ENCODE data around the gene LPP. TPM values are rescaled to one million over a fixed set of nuclear protein-coding genes. Genes with fewer than 3 reads are reported as not detected.
A peak's percentile ranks its signal among the peaks of the same experiment; 100 is the strongest.

The LPP gene
- total RNA-seq, 1 donor from 2014 or later = 114 TPM

DNA sequence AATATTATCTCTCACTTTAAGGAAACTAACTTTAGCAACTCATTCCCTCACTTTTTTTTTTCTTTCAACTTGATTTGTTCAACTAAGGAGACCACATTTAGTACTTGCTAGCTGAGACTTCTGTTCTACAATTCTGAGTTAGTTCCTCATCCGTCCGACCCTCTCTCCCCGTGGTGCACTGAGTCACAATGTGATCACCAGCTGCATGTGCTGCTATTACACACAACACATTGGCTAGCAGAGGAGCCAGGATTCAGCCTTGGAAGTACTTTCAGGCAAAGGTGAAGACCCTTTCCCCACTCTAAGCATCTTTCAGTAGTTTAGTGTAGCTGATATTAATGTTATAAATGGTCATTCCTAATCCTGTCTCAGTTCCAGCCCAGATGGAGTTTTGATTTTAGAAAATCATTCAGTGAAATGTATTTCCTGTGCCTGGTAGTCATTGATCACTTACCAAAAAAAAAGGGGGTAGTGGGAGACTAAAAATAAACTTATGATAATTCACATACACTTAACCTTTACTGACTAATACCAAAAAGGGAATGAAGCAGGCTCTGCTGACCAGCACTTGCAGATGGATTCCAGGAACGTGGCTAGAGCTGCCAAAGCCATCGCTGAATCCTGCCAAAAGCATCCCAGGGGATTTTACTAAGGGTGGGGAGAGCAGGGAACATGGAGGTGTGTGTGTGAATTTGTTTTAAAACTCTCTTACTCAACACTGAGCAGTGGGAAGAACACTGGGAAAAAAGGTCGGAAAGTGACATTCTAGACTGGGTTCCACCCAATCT is 424.8 kb downstream of the LPP start:
- intact Hi-C loops (cut with DNase I) = loop anchor here (5.0 kb wide), 1 partner anchor 369 kb away; no protein-coding TSS in a partner anchor
- peak; percentile 94 for ATAC-seq
- peak; percentile 70 for DNase-seq (ENCODE audit: missing footprints)

DNA sequence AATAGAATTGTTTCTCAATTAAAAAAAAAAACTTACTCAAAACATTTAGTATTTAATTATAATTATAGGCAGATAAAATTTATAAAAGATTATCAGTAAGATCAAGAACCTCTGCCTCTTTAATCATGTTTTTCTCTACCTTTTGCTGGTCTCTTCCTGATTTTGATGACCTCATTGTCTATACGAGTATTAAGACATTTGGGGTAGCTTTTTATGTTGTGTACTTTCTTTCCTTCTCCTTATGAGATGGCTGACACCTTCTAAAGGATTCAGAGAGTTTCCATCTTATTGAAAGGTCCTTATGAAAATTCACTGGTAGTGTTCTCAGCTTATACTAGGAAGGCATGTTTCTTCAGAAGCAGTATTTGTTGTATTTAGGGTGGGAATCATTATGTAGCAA is 426.3 kb downstream of the LPP start:
- ATAC-seq (no peak), DNase-seq (ENCODE audit: missing footprints) (no peak)
- intact Hi-C loops (cut with DNase I) = loop anchor here (10.0 kb wide), 1 partner anchor 835 kb away; the partner anchor contains the start of gene BCL6

DNA sequence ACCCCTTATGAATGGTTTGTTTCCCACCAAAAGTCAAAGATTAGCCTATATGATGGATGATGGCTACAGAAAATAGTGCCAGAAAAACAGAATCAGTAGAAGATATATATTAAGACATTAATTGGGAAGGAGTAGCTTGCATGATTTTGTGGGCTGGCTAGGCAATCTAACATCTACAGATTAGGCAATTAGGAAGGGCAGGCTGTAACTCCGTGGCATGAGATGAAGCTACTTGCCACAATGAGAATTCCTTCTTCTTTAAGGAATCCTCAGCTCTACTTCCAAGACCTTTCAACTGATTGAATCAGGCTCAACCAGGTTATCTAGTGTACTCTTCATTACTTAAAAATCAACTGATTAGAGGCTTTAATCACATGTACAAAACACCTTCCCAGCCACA is 426.7 kb downstream of the LPP start:
- intact Hi-C loops (cut with DNase I) = loop anchor here (10.0 kb wide), 1 partner anchor 836 kb away; the partner anchor contains the start of gene BCL6
- no peak for ATAC-seq

DNA sequence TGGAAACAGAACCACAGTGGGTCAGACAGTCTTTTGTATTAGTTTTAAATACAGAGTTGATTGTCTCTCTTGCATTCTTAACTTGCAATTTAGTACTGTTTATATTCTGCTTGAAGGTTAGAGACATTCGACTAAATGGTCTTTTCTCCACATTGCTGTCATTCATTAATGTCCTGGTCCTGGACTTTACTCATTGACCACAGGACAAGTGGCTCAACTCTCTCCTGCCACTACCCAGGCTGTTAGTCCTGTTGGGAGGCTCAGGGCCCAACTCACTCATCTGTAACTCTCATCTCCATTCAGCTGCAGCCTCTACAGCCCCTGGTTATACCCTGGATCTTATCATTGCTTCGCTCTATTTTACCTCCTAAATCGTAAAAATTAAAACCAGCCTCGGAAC is 427.4 kb downstream of the LPP start:
- ATAC-seq = no peak
- no peak for DNase-seq (ENCODE audit: missing footprints)
- intact Hi-C loops (cut with DNase I) = loop anchor here (10.0 kb wide), 1 partner anchor 837 kb away; the partner anchor contains the start of gene BCL6

More for the DNA sequence above, 426.7 kb downstream of the LPP start:
- DNase-seq (ENCODE audit: missing footprints) = no peak

DNA sequence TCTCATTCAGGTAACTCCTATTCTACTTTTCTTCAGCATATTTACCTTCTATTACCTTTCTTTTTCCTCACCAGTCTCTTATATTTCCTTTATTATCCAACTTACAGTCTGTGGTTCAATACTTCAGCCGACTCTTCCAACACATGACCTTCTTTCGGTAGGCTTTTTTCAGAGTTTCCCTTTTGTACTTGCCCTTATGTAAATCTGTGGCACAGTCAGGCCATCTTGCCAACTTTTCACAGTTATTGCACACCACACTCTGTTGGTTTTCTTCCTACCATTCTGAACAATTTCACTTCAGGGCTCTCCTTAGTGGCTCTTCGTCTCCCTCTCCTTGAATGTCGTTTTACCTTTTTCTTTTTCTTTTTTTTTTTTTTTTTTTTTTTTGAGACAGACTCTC is 427.8 kb downstream of the LPP start:
- intact Hi-C loops (cut with DNase I) = loop anchor here (10.0 kb wide), 1 partner anchor 837 kb away; the partner anchor contains the start of gene BCL6
- ATAC-seq (no peak), DNase-seq (ENCODE audit: missing footprints) (no peak)

DNA sequence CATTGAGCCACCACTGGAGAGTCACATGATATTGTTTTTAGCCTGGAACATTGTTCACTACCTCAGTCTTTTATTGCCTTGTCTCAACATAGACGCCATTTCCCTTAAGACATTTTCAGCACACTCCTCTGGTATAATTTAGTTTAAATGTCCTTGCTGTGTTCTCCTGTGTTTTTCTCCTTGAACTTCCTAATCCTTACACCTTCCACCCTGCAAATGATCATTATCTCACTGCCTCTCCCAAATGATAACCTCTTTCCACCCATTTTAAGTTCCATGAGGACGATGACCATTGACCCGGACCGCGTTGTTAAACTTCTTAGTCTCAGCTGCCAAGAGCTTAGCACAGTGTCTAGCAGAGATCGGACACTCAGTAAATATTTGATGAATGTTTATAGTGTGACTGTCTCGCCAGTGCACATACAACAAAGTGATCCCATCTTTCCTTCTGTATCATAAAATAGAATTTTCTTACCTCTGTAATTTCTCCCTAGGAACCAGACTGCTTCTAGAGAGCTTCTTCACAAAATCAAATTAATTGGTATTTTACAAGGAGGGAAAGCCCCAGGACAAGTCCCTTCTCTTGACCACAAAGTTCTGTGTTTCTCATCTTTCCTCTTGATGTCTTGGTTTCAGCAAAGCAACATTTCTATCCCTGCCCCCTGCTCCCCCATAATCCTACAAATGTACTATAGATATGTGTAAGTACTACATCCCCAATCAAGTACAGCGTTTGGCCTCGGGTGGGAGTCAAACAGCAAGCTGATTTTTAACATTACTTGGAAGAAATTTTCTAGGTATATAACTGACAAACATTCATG is 429.6 kb downstream of the LPP start:
- intact Hi-C loops (cut with DNase I) = loop anchor here (10.0 kb wide), 1 partner anchor 839 kb away; the partner anchor contains the start of gene BCL6
- DNase-seq (ENCODE audit: missing footprints) = no peak
- ATAC-seq = no peak

DNA sequence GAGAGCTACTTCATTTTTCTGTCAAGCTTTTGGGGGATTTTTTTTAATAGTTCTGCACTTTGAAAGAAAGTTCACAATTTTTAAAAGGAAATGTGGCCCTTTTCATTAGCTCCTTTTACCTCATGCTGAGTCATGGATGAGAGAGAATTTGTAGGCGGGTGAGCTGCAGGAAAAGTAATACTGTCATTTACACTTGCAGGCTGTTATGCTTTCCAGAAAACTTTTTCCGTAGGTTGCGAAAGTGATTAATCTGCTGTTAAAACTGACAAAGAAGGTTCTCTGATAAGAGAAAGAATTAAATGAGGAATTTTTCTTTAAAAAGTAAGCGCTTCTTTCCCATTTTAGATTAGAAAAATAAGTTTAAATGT is 430.2 kb downstream of the LPP start:
- intact Hi-C loops (cut with DNase I) = loop anchor here (10.0 kb wide), 1 partner anchor 839 kb away; the partner anchor contains the start of gene BCL6
- ATAC-seq (peak; percentile 71), DNase-seq (ENCODE audit: missing footprints) (no peak)

DNA sequence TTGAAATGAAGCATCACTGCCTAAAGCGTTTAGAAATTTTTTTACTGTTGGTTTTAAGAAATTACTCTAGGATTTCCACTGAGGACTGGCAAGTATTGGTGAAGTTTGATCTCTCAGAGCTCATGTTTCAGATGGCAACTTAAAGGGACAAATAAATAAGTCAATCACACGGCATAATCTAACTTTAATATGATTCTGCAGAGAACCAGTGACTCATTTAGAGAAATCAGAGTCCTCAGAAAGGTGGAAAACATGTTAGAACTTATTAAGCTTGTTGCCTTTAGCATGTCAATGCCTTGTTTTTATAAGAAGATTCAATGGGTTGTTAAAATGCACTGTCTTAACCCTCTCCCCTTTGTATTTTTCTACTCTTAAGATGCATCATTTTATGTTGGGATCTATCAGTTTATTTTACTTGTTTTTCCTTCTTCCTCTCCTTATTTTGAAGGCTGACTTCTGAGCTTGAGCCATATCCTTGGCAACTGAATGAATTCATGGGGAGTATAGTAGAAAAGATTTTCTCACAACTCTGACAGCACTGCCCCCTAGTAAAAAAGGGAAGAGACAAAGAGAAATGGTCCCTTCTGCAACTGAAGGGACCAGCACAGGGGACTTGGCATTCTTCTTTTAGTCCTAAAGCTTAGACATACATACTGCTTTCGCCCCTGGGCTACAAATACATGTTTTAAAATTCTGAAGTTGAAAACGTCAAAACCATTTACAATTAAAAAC is 431.2 kb downstream of the LPP start:
- intact Hi-C loops (cut with DNase I) = loop anchor here (10.0 kb wide), 1 partner anchor 840 kb away; the partner anchor contains the start of gene BCL6
- ATAC-seq = no peak
- DNase-seq (ENCODE audit: missing footprints) = no peak

DNA sequence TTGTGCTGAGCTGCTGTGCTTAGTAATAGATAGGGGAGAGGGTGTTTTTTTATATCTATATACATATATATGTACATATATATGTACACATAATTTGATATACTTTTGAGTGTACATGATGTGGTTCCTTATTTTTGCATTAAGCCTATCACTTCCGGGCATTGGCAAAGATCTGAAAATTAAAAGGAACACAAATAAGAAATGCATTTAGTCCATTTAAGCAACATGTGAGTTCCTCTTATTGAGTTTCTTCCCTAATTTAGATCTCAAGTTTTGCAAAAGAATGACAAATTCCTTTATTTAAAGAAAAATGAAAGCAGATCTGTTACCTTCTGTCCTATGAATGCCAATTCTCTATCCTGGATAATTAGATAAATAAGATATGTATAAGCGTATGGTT is 435.1 kb downstream of the LPP start:
- no peak for DNase-seq (ENCODE audit: missing footprints)
- intact Hi-C loops (cut with DNase I) = loop anchor here (10.0 kb wide), 1 partner anchor 844 kb away; the partner anchor contains the start of gene BCL6
- no peak for ATAC-seq

DNA sequence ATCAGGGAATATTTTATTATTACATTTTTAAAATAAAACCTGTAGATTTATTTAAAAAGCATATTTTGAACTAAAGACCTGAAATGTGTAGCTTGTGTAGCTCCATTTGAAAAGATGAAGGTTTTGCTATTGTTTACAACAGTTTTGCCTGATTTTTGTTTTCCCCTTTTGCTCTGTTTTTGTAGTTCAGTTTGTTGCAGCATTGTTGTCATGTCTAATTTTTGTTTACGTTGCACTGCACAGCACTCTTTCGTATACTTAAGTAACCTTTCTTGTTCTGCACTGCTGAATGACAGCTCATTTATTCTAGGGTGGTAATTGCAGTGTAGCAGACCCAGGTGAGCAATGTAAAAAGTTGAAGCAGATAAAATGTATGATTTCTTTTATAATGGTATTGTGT is 435.8 kb downstream of the LPP start:
- ATAC-seq (no peak), DNase-seq (ENCODE audit: missing footprints) (no peak)
- intact Hi-C loops (cut with DNase I) = loop anchor here (10.0 kb wide), 1 partner anchor 845 kb away; the partner anchor contains the start of gene BCL6

DNA sequence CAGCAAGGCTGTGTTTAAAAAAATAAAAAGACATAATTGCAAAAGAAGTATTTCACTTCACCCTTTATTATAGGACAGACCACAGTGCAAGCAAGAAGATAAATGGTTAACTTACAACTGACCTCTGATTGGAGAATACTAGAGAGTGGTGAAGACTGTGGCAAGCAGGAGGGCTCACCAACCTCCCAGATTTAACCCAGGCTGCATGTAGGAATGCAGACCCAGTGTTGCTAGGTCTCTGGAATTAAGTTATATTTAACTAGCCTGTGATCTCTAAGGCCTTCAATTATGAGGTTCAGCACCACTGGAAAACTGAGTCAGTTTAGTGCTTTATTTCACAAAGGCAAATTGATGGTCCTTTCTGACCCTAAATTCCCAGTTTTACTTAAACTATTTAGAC is 436.6 kb downstream of the LPP start:
- DNase-seq (ENCODE audit: missing footprints) (no peak), ATAC-seq (no peak)
- intact Hi-C loops (cut with DNase I) = no loop called here

DNA sequence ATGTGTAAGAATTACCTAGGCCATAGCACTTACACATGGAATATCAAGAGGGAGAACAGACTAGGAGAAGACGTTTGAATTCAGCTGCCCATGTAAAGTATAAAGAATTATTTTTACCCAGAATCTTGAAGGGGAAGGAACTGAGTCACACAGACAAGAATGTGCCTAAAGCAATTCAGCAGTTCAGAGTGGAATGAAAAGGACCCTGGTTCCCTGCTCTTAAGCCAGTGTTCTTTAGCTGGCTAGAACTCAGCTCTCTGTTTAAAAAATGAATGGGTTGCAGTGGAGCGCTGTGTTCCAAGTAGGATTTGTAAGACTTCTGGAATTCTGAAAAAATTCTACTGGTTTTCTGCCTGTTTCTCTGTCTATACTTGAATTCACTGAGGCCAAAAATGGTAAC is 440.2 kb downstream of the LPP start:
- intact Hi-C loops (cut with DNase I) = no loop called here
- ATAC-seq (no peak), DNase-seq (ENCODE audit: missing footprints) (no peak)

DNA sequence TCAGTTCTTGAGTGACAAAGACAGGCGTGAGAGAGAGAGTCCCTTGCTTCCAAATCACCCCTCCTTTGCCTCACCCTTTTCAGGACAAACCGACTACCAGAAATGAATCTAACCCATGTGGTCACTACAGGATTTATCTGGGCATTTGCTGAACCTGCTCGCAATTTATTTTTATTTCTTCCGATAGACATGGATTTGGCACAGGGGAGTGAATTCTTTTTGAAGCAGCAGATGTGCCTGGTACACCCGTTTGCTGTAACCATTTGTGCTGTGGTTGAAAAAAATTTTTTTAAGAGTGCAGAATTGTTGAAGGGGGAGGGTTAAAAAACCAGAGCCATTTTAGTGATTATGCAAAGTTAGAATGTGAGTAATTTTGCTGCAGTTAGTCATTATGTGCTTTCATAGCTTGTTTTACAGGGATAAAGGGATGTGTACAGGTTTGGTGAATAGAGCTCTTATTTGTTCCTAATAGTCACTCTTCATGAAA is 442.0 kb downstream of the LPP start:
- intact Hi-C loops (cut with DNase I) = no loop called here
- DNase-seq (ENCODE audit: missing footprints) (no peak), ATAC-seq (no peak)

DNA sequence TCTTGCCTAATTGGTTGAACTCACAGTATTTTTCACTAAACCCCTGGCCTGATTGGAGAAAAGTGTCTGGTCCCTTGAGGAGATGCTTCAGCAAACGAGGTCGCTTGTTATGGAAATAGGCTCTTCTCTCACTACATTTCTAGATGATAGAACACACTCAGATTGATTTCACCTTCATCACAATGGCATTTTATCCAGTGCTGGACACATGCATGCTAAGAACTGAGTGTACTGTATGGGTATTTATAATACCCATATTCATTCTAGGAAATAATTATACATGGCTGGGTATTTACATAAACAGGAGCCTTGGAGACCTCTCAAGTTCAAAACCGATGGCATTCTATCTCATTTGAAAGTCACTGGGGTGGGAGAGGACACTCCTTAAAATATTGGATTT is 444.9 kb downstream of the LPP start:
- no peak for DNase-seq (ENCODE audit: missing footprints)
- no peak for ATAC-seq
- intact Hi-C loops (cut with DNase I) = no loop called here

DNA sequence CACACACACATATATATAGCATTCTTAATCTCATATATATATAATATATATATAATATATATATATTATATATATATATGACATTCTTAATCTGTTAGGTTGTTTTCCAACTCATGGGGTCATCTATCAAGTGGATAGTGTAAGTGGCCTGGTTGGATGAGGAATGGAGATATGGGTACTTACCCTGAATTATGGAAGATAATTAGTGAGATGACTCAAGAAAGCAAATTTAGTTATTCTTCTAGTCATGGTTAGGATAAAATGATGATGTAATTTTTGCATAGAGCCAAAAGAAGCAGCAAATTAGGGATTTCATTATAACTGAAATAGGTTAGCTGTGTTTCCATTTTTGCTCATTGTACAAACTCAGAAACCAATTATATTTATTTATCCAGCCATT is 448.2 kb downstream of the LPP start:
- ATAC-seq (no peak), DNase-seq (ENCODE audit: missing footprints) (no peak)
- intact Hi-C loops (cut with DNase I) = no loop called here

DNA sequence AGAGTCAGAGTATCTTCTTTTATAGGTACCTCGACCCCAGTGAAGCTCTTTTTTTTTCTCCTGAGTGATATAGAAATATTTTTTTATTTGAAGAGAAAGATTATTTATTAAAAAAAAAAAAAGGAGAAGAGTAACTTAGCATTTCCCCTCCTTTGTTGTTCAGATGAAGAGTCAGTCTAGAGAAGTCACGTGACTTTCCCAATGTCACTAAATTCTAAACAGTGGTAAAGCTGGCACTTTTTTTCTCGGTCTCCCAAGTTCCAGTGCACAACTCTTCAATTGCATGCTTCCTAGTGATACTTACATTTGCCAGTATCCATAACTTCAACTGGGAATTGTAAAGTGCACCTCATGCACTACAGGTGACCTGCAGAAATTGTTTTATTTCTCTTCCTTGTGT is 448.7 kb downstream of the LPP start:
- DNase-seq (ENCODE audit: missing footprints) (no peak), ATAC-seq (no peak)
- intact Hi-C loops (cut with DNase I) = no loop called here

DNA sequence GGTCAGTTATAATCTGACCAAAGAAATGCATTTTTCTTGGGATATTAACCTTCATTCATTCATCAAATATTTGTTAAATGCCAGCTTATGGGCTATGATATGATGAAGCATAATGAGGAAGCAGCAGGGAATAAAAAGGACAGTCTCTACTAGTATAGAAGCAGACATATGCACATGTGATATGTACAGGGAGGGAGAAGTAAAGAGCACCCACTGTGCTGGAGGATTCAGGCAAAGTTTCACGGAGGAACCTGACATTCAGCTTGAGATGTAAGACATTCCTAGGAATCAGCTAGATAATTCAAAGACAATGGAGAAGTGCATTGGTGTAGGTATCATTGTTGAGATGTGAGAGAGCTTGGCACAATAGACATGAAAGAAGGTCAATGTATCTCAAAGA is 450.7 kb downstream of the LPP start:
- intact Hi-C loops (cut with DNase I) = no loop called here
- DNase-seq (ENCODE audit: missing footprints) (no peak), ATAC-seq (no peak)

DNA sequence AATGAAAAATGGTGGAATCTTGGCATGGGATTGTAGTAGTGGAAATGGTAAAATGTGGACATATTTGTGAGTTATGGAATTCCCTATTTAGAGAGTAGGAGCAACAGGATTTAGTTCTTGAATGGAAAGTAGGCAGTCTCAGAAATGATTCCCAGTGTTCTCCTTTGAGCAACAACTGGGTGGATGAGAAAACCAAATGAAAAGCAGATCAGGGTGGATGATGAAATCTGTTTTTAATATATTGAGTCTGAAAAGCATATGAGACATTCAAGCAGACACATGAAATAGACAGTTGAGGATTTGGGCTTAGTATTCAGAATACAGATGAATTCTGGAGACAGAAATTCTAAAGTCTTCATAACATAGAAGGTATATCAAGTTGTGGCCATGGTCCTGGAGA is 451.3 kb downstream of the LPP start:
- intact Hi-C loops (cut with DNase I) = no loop called here
- DNase-seq (ENCODE audit: missing footprints) = no peak
- no peak for ATAC-seq

DNA sequence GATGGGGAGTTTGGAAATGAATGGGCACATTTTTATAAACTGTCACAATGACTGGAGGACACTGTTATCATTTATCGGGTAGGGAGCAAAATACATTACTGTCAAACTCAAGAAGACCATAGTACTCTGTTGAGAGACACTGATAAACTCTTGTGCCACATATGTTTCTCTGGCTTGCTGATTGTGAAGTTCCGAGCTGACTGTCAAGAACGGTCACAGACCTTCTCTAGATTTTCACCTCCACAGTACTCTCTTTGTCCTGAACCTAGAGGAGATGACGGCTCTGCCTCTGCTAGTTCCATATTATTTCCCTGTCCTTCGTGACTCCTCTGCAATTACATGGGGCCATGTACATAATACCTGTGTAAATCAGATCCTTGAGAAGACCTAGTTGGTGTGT is 451.9 kb downstream of the LPP start:
- ATAC-seq = peak; percentile 44
- intact Hi-C loops (cut with DNase I) = no loop called here
- no peak for DNase-seq (ENCODE audit: missing footprints)

All from Right ventricle myocardium inferior (tissue), 1 donor.